Fibroblast of pulmonary artery (primary cell): ENCODE measurements around the gene ARF6.
"Not testable (repeated sequence)": the region's sequence is repeated elsewhere in the genome, so short reads cannot be mapped to it uniquely, and the experiment has no call there.

ENCODE experiments used
- DNase-seq: peaks from one replicate; pipeline ENCODE4 v3.0.0-alpha.2; 2010; ENCODE audit warnings: low read depth
- H3K4me3 ChIP-seq: replicated peaks from 2 replicates; pipeline ENCODE4 v1.5.1; 2011; ENCODE audit warnings: low read depth, mild to moderate bottlenecking, control low read depth, low read length, moderate library complexity
- CTCF ChIP-seq: IDR thresholded peaks from 2 replicates; pipeline ENCODE4 v1.5.1; 2011; ENCODE audit warnings: mild to moderate bottlenecking, control low read depth, low read length, inconsistent platforms; ENCODE audit errors: missing control alignments

ARF6 gene

GRCh38 chr14:49892301-49892635 is 614 bp upstream of the ARF6 start:
- peak overlapping the region; percentile 93 for H3K4me3 ChIP-seq
- DNase-seq: peak; percentile 92
- TF ChIP-seq CTCF: no peak

GRCh38 chr14:49893309-49894213 is 679 bp downstream of the ARF6 start:
- TF ChIP-seq CTCF: no peak
- H3K4me3 ChIP-seq: peak overlapping the region; percentile 93
- DNase-seq: peak; percentile 54

GRCh38 chr14:49894214-49895107 is 1.6 kb downstream of the ARF6 start:
- DNase-seq: not testable (repeated sequence)
- peak overlapping the region; percentile 93 for H3K4me3 ChIP-seq

GRCh38 chr14:49895480-49895879 is 2.6 kb downstream of the ARF6 start:
- TF ChIP-seq CTCF: no peak
- peak overlapping the region; percentile 93 for H3K4me3 ChIP-seq
- DNase-seq: no peak

- peak overlapping the region; percentile 93 for H3K4me3 ChIP-seq
- not testable (repeated sequence) for DNase-seq
Measured at GRCh38 chr14:49896272-49896671, 3.4 kb downstream of the ARF6 start.

GRCh38 chr14:49896966-49897365 is 4.1 kb downstream of the ARF6 start:
- no peak for DNase-seq
- no peak for TF ChIP-seq CTCF
- peak overlapping the region; percentile 93 for H3K4me3 ChIP-seq

- TF ChIP-seq CTCF: no peak
- H3K4me3 ChIP-seq: peak overlapping the region; percentile 93
- no peak for DNase-seq
Measured at GRCh38 chr14:49897414-49897813, 4.5 kb downstream of the ARF6 start.
